Mesendoderm (in vitro differentiated cells): ENCODE results near the gene WDR87.
A peak's percentile ranks its signal among the peaks of the same experiment; 100 is the strongest.
"Not testable (repeated sequence)": the region's sequence is repeated elsewhere in the genome, so short reads cannot be mapped to it uniquely, and the experiment has no call there.

ENCODE experiments used
- DNase-seq: peaks from one replicate; pipeline ENCODE4 v3.0.0; 2013
- H2AK5ac ChIP-seq: 2 replicates; pipeline ENCODE4 v1.6.1; 2013; ENCODE audit warnings: low read length, inconsistent platforms
- H2BK120ac ChIP-seq: 2 replicates; pipeline ENCODE4 v1.6.1; 2013; ENCODE audit warnings: low read depth, mild to moderate bottlenecking, low read length, moderate library complexity, mixed read lengths
- H2BK15ac ChIP-seq: replicated peaks from 2 replicates; pipeline ENCODE4 v1.6.1; 2013; ENCODE audit warnings: low read depth, mild to moderate bottlenecking, moderate library complexity
- H2BK5ac ChIP-seq: 2 replicates; pipeline ENCODE4 v1.6.1; 2013; ENCODE audit warnings: low read length, inconsistent platforms
- H3K18ac ChIP-seq: 2 replicates; pipeline ENCODE4 v1.6.1; 2013; ENCODE audit warnings: mild to moderate bottlenecking, low read length, mixed read lengths
- H3K23ac ChIP-seq: one replicate; pipeline ENCODE4 v1.6.1; 2013; ENCODE audit warnings: low read length
- H3K27ac ChIP-seq: 2 replicates; pipeline ENCODE4 v1.5.1; 2013; ENCODE audit warnings: low read depth, mild to moderate bottlenecking, inconsistent platforms, low read length, moderate library complexity
- H3K27me3 ChIP-seq: 2 replicates; pipeline ENCODE4 v1.6.1; 2013; ENCODE audit warnings: low read length, control low read depth, mild to moderate bottlenecking, inconsistent platforms; ENCODE audit not compliant: insufficient read depth, poor library complexity
- H3K36me3 ChIP-seq: 2 replicates; pipeline ENCODE4 v1.6.1; 2013; ENCODE audit warnings: low read length, inconsistent platforms; ENCODE audit not compliant: control insufficient read depth, insufficient read depth
- H3K4ac ChIP-seq: one replicate; pipeline ENCODE4 v1.6.1; 2013; ENCODE audit warnings: low read depth, mild to moderate bottlenecking, low read length, moderate library complexity
- H3K4me1 ChIP-seq: 2 replicates; pipeline ENCODE4 v1.6.1; 2013; ENCODE audit warnings: low read depth, low read length, inconsistent platforms; ENCODE audit not compliant: control insufficient read depth
- H3K4me2 ChIP-seq: 2 replicates; pipeline ENCODE4 v1.6.1; 2013; ENCODE audit warnings: low read length
- H3K4me3 ChIP-seq: 2 replicates; pipeline ENCODE4 v1.5.1; 2013; ENCODE audit warnings: mild to moderate bottlenecking, low read length
- H3K56ac ChIP-seq: one replicate; pipeline ENCODE4 v1.6.1; 2013; ENCODE audit warnings: low read length
- H3K79me1 ChIP-seq: 2 replicates; pipeline ENCODE4 v1.6.1; 2013; ENCODE audit warnings: low read length, inconsistent platforms
- H3K79me2 ChIP-seq: 2 replicates; pipeline ENCODE4 v1.6.1; 2013; ENCODE audit warnings: mild to moderate bottlenecking, low read length; ENCODE audit not compliant: control insufficient read depth, insufficient read depth
- H3K9ac ChIP-seq: 2 replicates; pipeline ENCODE4 v1.6.1; 2013; ENCODE audit warnings: low read length, inconsistent platforms
- H4K5ac ChIP-seq: one replicate; pipeline ENCODE4 v1.6.1; 2013; ENCODE audit warnings: low read length
- H4K8ac ChIP-seq: one replicate; pipeline ENCODE4 v1.6.1; 2013; ENCODE audit warnings: low read depth, mild to moderate bottlenecking, control low read depth, low read length, moderate library complexity
- WGBS: extraction: QIAGEN DNeasy Blood & Tissue Kit; methylation state at CpG from one replicate; pipeline ENCODE4 v1.1.7; 2013; ENCODE audit warnings: low lambda C conversion rate, missing lambda C conversion rate; ENCODE audit not compliant: insufficient coverage; ENCODE audit errors: extremely low coverage; 5-methylcytosine and 5-hydroxymethylcytosine counted together

The WDR87 gene

DNA sequence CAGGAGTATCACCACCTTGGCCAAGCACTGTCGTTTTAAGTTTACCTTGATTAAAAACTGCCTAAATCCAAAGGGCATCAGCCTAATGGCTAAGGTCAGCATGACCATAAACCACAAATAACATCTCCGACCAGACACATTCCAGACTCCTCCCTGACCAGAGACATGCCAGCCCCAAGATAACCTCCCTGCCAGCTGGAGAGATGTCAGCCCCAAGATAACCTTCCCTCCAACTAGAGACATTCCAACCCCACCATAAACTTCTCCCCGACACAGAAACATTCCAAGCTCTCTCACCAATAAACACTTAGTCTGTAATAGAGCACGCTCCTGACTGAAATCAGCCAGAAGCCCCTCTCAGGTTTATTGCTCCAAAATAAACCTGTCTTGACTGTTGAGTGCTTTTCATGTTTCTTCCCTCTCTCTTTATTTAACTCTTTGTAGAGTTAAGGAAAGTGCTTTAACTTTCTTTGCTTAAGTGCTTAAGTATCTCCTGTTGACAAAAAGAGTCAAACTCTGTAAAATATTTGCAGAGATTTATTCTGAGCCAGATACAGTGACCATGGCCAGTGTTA is 36.5 kb downstream of the WDR87 start:
- Histone ChIP-seq H3K27me3 (no peaks in the 10 kb centered on the region), H3K9ac (no peak overlapping the region), H4K5ac (no peak overlapping the region), H2BK120ac (no peak overlapping the region), H2BK5ac (no peak overlapping the region), H2BK15ac (no peak overlapping the region), H2AK5ac (no peak overlapping the region), H4K8ac (no peak overlapping the region), H3K36me3 (no peaks in the 10 kb centered on the region), H3K23ac (no peak overlapping the region), H3K18ac (no peak overlapping the region), H3K4ac (no peak overlapping the region), H3K4me1 (no peaks in the 10 kb centered on the region), H3K79me2 (no peaks in the 10 kb centered on the region), H3K56ac (no peak overlapping the region), H3K4me3 (no peak overlapping the region), H3K27ac (no peak overlapping the region), H3K79me1 (no peaks in the 10 kb centered on the region), H3K4me2 (no peak overlapping the region)
- DNase-seq: no peak
- no CpG with 5 or more reads among the region's 4 CpGs for WGBS

DNA sequence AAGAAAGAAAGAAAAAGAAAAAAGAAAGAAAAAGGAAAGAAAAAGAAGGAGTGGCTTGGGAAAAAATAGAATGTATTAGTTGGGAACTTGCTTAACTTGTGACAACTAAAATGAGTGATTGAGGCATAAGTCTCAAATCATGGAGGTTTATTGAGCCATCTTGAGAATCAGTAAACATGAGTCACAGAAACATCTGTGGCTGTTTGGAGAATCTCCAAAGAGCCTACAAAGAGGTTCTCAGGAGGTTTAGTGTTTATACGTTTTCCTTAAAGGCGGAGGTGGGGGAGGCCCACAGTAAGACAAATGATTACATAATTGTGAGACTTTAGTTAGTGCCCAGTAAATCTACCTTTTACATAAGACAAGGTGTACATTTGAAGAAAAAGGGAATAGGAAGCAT is 38.6 kb downstream of the WDR87 start:
- H3K56ac ChIP-seq: no peak overlapping the region
- no CpG with 5 or more reads among the region's 2 CpGs for WGBS
- no peak overlapping the region for H4K8ac ChIP-seq
- H3K4me3 ChIP-seq: no peak overlapping the region
- no peak overlapping the region for H3K27ac ChIP-seq
- no peak overlapping the region for H3K23ac ChIP-seq
- no peak overlapping the region for H2BK15ac ChIP-seq
- DNase-seq: no peak
- H4K5ac ChIP-seq: no peak overlapping the region
- no peak overlapping the region for H3K4me2 ChIP-seq
- no peak overlapping the region for H2AK5ac ChIP-seq
- H2BK5ac ChIP-seq: no peak overlapping the region
- H3K36me3 ChIP-seq: no peaks in the 10 kb centered on the region
- H3K4me1 ChIP-seq: no peaks in the 10 kb centered on the region
- no peak overlapping the region for H3K9ac ChIP-seq
- H2BK120ac ChIP-seq: no peak overlapping the region
- H3K18ac ChIP-seq: no peak overlapping the region
- no peaks in the 10 kb centered on the region for H3K27me3 ChIP-seq
- H3K4ac ChIP-seq: no peak overlapping the region
- no peaks in the 10 kb centered on the region for H3K79me1 ChIP-seq
- H3K79me2 ChIP-seq: no peaks in the 10 kb centered on the region

DNA sequence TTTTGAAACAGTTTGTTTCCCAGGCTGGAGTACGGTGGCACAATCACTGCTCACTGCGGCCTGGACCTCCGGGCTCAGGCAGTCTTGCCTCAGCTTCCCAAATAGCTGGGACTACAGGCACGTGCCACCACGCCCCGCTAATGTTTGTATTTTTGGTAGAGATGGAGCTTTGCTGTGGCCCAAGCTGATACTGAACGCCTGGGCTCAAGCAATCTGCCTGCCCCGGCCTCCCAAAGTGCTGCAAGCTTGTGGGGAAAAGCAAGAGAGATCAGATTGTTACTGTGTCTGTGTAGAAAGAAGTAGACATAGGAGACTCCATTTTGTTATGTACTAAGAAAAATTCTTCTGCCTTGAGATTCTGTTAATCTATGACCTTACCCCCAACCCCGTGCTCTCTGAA is 40.5 kb downstream of the WDR87 start:
- not testable (repeated sequence) for H2BK5ac ChIP-seq, H3K4me2 ChIP-seq, H2AK5ac ChIP-seq, H3K9ac ChIP-seq, H2BK15ac ChIP-seq, H3K4me1 ChIP-seq, H3K79me2 ChIP-seq, H3K36me3 ChIP-seq, H2BK120ac ChIP-seq, H3K4ac ChIP-seq, H4K8ac ChIP-seq, H3K27me3 ChIP-seq, H3K79me1 ChIP-seq, DNase-seq, H4K5ac ChIP-seq, H3K23ac ChIP-seq, H3K4me3 ChIP-seq, H3K18ac ChIP-seq
- peak overlapping the region; percentile 49 for H3K56ac ChIP-seq
- H3K27ac ChIP-seq: peak overlapping the region; percentile 4
- WGBS: no CpG with 5 or more reads among the region's 9 CpGs

DNA sequence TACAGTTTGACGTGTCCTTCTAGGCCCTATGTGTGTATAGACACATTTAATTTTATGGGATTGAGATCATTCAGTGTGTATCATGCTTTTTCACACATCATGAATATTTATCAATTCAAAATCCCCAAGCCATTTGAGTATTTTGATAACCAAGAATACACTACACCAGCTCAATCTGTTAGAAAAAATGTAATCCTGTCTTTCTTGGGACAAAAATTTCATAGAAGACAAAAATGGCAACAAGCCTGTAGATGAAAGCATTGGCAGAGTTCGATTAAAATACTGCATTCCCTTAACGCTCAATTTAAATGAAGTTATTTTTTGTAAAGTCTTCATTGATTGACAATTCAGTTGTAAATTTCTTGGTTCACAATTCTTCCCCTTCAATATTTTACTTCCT is 41.9 kb downstream of the WDR87 start:
- no peak overlapping the region for H3K9ac ChIP-seq

DNA sequence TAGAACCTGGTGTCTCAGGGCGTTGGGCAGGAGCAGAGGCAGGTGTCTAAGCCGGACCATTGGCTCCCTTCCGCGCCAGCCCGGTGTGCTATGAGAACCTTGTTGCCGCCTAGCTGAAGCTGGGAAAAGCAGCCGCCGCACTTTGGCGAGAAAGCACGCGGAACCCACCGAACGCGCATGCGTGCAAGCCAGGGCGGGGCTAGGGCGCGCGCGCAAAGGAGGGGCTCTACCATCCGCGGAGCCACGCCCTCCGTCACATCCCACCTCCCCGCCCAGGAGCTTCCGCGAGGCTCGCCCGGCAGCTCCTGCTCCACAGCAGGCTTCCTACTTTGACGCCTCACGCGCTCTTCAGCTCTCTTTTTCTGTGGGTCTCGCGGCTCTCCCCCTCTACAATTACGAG is 51.3 kb downstream of the WDR87 start:
- H3K4ac ChIP-seq: no peak overlapping the region
- H4K5ac ChIP-seq: no peak overlapping the region
- no peaks in the 10 kb centered on the region for H3K79me1 ChIP-seq
- no peak overlapping the region for H3K9ac ChIP-seq
- no peak overlapping the region for H3K23ac ChIP-seq
- no peak overlapping the region for H3K4me2 ChIP-seq
- H2BK120ac ChIP-seq: no peak overlapping the region
- H3K18ac ChIP-seq: no peak overlapping the region
- no peak overlapping the region for H2BK15ac ChIP-seq
- H3K36me3 ChIP-seq: no peaks in the 10 kb centered on the region
- H3K27ac ChIP-seq: no peak overlapping the region
- H3K4me1 ChIP-seq: no peaks in the 10 kb centered on the region
- DNase-seq: no peak
- H3K4me3 ChIP-seq: no peak overlapping the region
- no peaks in the 10 kb centered on the region for H3K79me2 ChIP-seq
- no peak overlapping the region for H4K8ac ChIP-seq
- no peak overlapping the region for H2BK5ac ChIP-seq
- H3K56ac ChIP-seq: no peak overlapping the region
- no peaks in the 10 kb centered on the region for H3K27me3 ChIP-seq
- no CpG with 5 or more reads among the region's 35 CpGs for WGBS
- no peak overlapping the region for H2AK5ac ChIP-seq

More for the DNA sequence above, 41.9 kb downstream of the WDR87 start:
- no peak overlapping the region for H2BK15ac ChIP-seq
- no peaks in the 10 kb centered on the region for H3K79me1 ChIP-seq
- no peak overlapping the region for H3K23ac ChIP-seq
- no peak overlapping the region for H3K56ac ChIP-seq
- no peak overlapping the region for H2BK5ac ChIP-seq
- H3K27me3 ChIP-seq: no peaks in the 10 kb centered on the region
- H2AK5ac ChIP-seq: no peak overlapping the region
- DNase-seq: no peak
- H4K5ac ChIP-seq: no peak overlapping the region
- H3K18ac ChIP-seq: no peak overlapping the region
- no peaks in the 10 kb centered on the region for H3K79me2 ChIP-seq
- H3K4me2 ChIP-seq: no peak overlapping the region
- WGBS: no CpG with 5 or more reads among the region's 3 CpGs
- H4K8ac ChIP-seq: no peak overlapping the region
- no peaks in the 10 kb centered on the region for H3K36me3 ChIP-seq
- no peak overlapping the region for H3K27ac ChIP-seq
- H3K4me3 ChIP-seq: no peak overlapping the region
- no peak overlapping the region for H3K4ac ChIP-seq
- H2BK120ac ChIP-seq: no peak overlapping the region
- H3K4me1 ChIP-seq: no peaks in the 10 kb centered on the region

DNA sequence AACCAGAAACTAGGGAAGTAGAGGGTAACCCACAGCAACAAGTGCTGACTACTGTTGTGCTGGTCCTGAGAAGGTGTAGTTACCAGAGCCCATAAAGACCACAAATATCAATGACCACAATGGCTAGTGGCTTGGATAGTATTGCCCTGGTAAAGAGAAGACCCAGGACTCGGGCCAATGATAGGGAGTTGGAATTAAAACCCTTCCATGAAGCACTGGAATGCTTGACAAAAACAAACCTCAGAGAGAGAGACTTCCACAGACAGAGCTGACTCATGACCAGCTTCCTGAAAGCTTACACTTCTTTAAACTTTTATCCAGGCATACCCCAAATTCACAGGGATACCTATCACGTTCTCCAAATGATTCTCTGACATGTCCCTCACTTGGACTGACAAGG is 60.5 kb downstream of the WDR87 start:
- Histone ChIP-seq H2AK5ac (no peak overlapping the region), H3K27ac (no peak overlapping the region), H3K9ac (no peak overlapping the region), H3K79me1 (no peaks in the 10 kb centered on the region), H3K79me2 (no peaks in the 10 kb centered on the region), H3K4me1 (no peaks in the 10 kb centered on the region), H3K4me3 (no peak overlapping the region), H3K4ac (no peak overlapping the region), H2BK15ac (no peak overlapping the region), H4K5ac (no peak overlapping the region), H3K4me2 (no peak overlapping the region), H3K18ac (no peak overlapping the region), H3K27me3 (no peaks in the 10 kb centered on the region), H3K23ac (no peak overlapping the region), H3K36me3 (no peaks in the 10 kb centered on the region), H3K56ac (no peak overlapping the region), H4K8ac (no peak overlapping the region), H2BK120ac (no peak overlapping the region), H2BK5ac (no peak overlapping the region)
- WGBS: no CpG with 5 or more reads among the region's 2 CpGs
- DNase-seq: no peak
